HepG2 (cell line): ENCODE measurements around the gene UTP11. TPM values are rescaled to one million over a fixed set of nuclear protein-coding genes. Genes with fewer than 3 reads are reported as not detected.

Experiments used
- ATAC-seq: fragments of 200-7000 bp; cut with Tn5 transposase; 3 replicates; pipeline ENCODE4 v1.9.1; 2020; ENCODE audit warnings: mild to moderate bottlenecking, moderate library complexity
- BruUV-seq: library from RNA; stranded (reverse); fragments of 400-500 nt; replicated peaks from 2 replicates; lab custom pipeline; 2021; lab: Mats Ljungman, UMichigan
- CTCF ChIA-PET: fragments of 300-600 bp; formaldehyde crosslinking; extraction: SDS; loops from one replicate; lab custom pipeline; 2021; ENCODE audit warnings: low total read pairs, inconsistent platforms, low intra/inter-chr PET ratio; lab: Yijun Ruan, JAX
- POLR2A ChIA-PET: fragments of 350-600 bp; sonication (Branson Sonifier 250); formaldehyde crosslinking; loops from one replicate; lab custom pipeline; 2020; ENCODE audit warnings: antibody characterized with exemption, inconsistent platforms; lab: Yijun Ruan, JAX
- DNase-seq: peaks from one replicate; pipeline ENCODE4 v3.0.0-alpha.2; 2015; ENCODE audit warnings: low spot score
- FAIRE-seq: peaks from 3 replicates; lab custom pipeline; 2011; peaks lifted over from hg19 to GRCh38; lab: Jason Lieb, UNC
- H2AFZ ChIP-seq: one replicate; pipeline ENCODE4 v1.6.1; 2011; ENCODE audit warnings: low read length, inconsistent platforms
- H3K27ac ChIP-seq: fragments of 300-600 bp; 3 replicates; pipeline ENCODE4 v1.8.0; 2011; ENCODE audit warnings: mixed run types, mild to moderate bottlenecking, mixed read lengths, low read length, inconsistent platforms; ENCODE audit not compliant: insufficient read depth; ENCODE audit errors: extremely low read length
- H3K27me3 ChIP-seq, 2 experiments: fragments of 200-600 bp in 1 of 2; 2 replicates in 1 of 2; 3 replicates in 1 of 2; pipeline versions ENCODE4 v1.6.0 to v1.8.0; 2011; ENCODE audit warnings: low read length in 2 of 2, mild to moderate bottlenecking in 2 of 2, moderate library complexity in 2 of 2, inconsistent platforms in 1 of 2; ENCODE audit not compliant: insufficient read depth in 2 of 2, control insufficient read depth in 1 of 2
- H3K36me3 ChIP-seq, 2 experiments: fragments of 200-600 bp in 1 of 2; replicated peaks in 1 of 2; 2 replicates in 1 of 2; 3 replicates in 1 of 2; pipeline versions ENCODE4 v1.5.1 to v1.8.0; 2011; ENCODE audit warnings: low read length in 2 of 2, inconsistent platforms in 1 of 2; ENCODE audit not compliant: insufficient read depth in 2 of 2, control insufficient read depth in 1 of 2
- H3K4me1 ChIP-seq: 2 replicates; pipeline ENCODE4 v1.5.1; 2012; ENCODE audit warnings: low read length, inconsistent platforms; ENCODE audit not compliant: insufficient read depth
- H3K4me2 ChIP-seq: 2 replicates; pipeline ENCODE4 v1.6.0; 2011; ENCODE audit warnings: low read depth, low read length, inconsistent platforms
- H3K4me3 ChIP-seq, 3 experiments: fragments of 200-600 bp in 1 of 3; sonication (generic), shearing (Covaris generic) in 1 of 3; replicated peaks in 1 of 3; 2 replicates each; pipeline ENCODE4 v1.5.1; 2011 to 2016; ENCODE audit warnings: low read length in 3 of 3, inconsistent platforms in 2 of 3, low read depth in 2 of 3, mild to moderate bottlenecking in 2 of 3, control low read depth in 1 of 3, mixed read lengths in 1 of 3; ENCODE audit not compliant: insufficient read depth in 1 of 3
- H3K79me2 ChIP-seq: one replicate; pipeline ENCODE4 v1.6.1; 2011; ENCODE audit warnings: low read length, inconsistent platforms; ENCODE audit not compliant: insufficient read depth
- H3K9ac ChIP-seq: 2 replicates; pipeline ENCODE4 v1.6.0; 2011; ENCODE audit warnings: mild to moderate bottlenecking, low read depth, low read length, inconsistent platforms; ENCODE audit not compliant: insufficient read depth
- H3K9me3 ChIP-seq: 2 replicates; pipeline ENCODE4 v1.5.1; 2012; ENCODE audit warnings: mild to moderate bottlenecking, low read length
- H4K20me1 ChIP-seq: 2 replicates; pipeline ENCODE4 v1.6.0; 2011; ENCODE audit warnings: inconsistent platforms, mild to moderate bottlenecking, low read length, moderate library complexity; ENCODE audit not compliant: insufficient read depth
- ARNTL ChIP-seq: sonication (generic); formaldehyde crosslinking; IDR thresholded peaks from 2 replicates; pipeline ENCODE4 v1.4.0; 2020; ENCODE audit warnings: mild to moderate bottlenecking, missing genetic modification reagents
- CEBPB ChIP-seq: IDR thresholded peaks from 2 replicates; pipeline ENCODE4 v1.6.1; 2011; ENCODE audit warnings: low read depth, low read length, improper control_type of control experiment, borderline replicate concordance
- GATA4 ChIP-seq: sonication (generic); IDR thresholded peaks from 2 replicates; pipeline ENCODE4 v1.6.1; 2016; ENCODE audit warnings: antibody characterized with exemption, low read depth, borderline replicate concordance
- GTF2F1 ChIP-seq: fragments of 150-350 bp; IDR thresholded peaks from 2 replicates; pipeline ENCODE4 v1.6.1; 2014; ENCODE audit warnings: low read length
- HNRNPL ChIP-seq: fragments of 200-400 bp; formaldehyde crosslinking; IDR thresholded peaks from 2 replicates; pipeline ENCODE4 v1.6.1; 2017; ENCODE audit warnings: mild to moderate bottlenecking, low read depth, low read length
- MTA1 ChIP-seq: sonication (generic); formaldehyde crosslinking; IDR thresholded peaks from 2 replicates; pipeline ENCODE4 v1.4.0; 2020; ENCODE audit warnings: missing genetic modification reagents, mild to moderate bottlenecking, borderline replicate concordance
- NFATC3 ChIP-seq: sonication (generic); formaldehyde crosslinking; IDR thresholded peaks from 2 replicates; pipeline ENCODE4 v1.5.1; 2020; ENCODE audit warnings: mild to moderate bottlenecking, missing genetic modification reagents
- POLR2A ChIP-seq, 2 experiments: IDR thresholded peaks; 2 replicates each; pipeline ENCODE4 v1.6.1; 2011; ENCODE audit warnings: low read depth in 2 of 2, low read length in 2 of 2, mild to moderate bottlenecking in 1 of 2, moderate library complexity in 1 of 2; ENCODE audit not compliant: insufficient read depth in 1 of 2
- SIX4 ChIP-seq: sonication (generic); formaldehyde crosslinking; IDR thresholded peaks from 2 replicates; pipeline ENCODE4 v1.4.0; 2020; ENCODE audit warnings: missing genetic modification reagents
- YEATS4 ChIP-seq: sonication (generic); formaldehyde crosslinking; IDR thresholded peaks from 2 replicates; pipeline ENCODE4 v1.4.0; 2020; ENCODE audit warnings: missing genetic modification reagents, borderline replicate concordance
- ZNF253 ChIP-seq: sonication (generic); formaldehyde crosslinking; IDR thresholded peaks from 2 replicates; pipeline ENCODE4 v1.8.0; 2022; ENCODE audit warnings: mild to moderate bottlenecking, missing genetic modification reagents, borderline replicate concordance
- ZNF329 ChIP-seq: sonication (generic); formaldehyde crosslinking; IDR thresholded peaks from 2 replicates; pipeline ENCODE4 v1.9.0; 2021; ENCODE audit warnings: low read depth, mild to moderate bottlenecking, missing genetic modification reagents
- ZNF33A ChIP-seq: sonication (generic); formaldehyde crosslinking; IDR thresholded peaks from 2 replicates; pipeline ENCODE4 v1.5.1; 2020; ENCODE audit warnings: missing genetic modification reagents, mild to moderate bottlenecking, moderate library complexity, borderline replicate concordance
- ZNF570 ChIP-seq: sonication (generic); formaldehyde crosslinking; IDR thresholded peaks from 2 replicates; pipeline ENCODE4 v1.4.0; 2020; ENCODE audit warnings: mild to moderate bottlenecking, missing genetic modification reagents, borderline replicate concordance
- ZNF768 ChIP-seq: sonication (generic); formaldehyde crosslinking; IDR thresholded peaks from 2 replicates; pipeline ENCODE4 v1.4.0; 2020; ENCODE audit warnings: missing genetic modification reagents
- ZNF800 ChIP-seq: sonication (generic); formaldehyde crosslinking; IDR thresholded peaks from 2 replicates; pipeline ENCODE4 v1.4.0; 2020; ENCODE audit warnings: missing genetic modification reagents
- ZZZ3 ChIP-seq: sonication (generic); formaldehyde crosslinking; IDR thresholded peaks from 2 replicates; pipeline ENCODE4 v1.4.0; 2020; ENCODE audit warnings: missing genetic modification reagents, mild to moderate bottlenecking, borderline replicate concordance
- WGBS: methylation state at CpG from one replicate; pipeline ENCODE4 v1.1.6; 2017; ENCODE audit warnings: low lambda C conversion rate; 5-methylcytosine and 5-hydroxymethylcytosine counted together
- in situ Hi-C: cut with HindIII; loops from 2 replicates; pipeline ENCODE4 v1.10.0; 2017; ENCODE audit warnings: low pct_unique_long_range_greater_than_20kb; ENCODE audit not compliant: extremely low pct_ligation_motif_present
- intact Hi-C: fragments of 100-400 bp; cut with micrococcal nuclease; formaldehyde crosslinking; loops from one replicate; pipeline ENCODE4 v1.10.0; 2022; ENCODE audit not compliant: unreplicated experiment
- polyA plus RNA-seq, 8 experiments: library from polyadenylated mRNA; depleted of rRNA in 3 of 8; stranded (reverse) in 7 of 8; unstranded in 1 of 8; fragments of >200 nt; fragmentation: Illumina TruSeq in 4 of 8; extraction: Trizol in 4 of 8; gene quantifications; 2 replicates each; pipeline versions ENCODE4 v1.2.1 to v1.2.3, GENCODE V29; 2011 to 2016; ENCODE audit warnings: low read depth in 4 of 8, missing spikeins in 1 of 8, mixed read lengths in 1 of 8; ENCODE audit not compliant: insufficient read depth in 1 of 8
- total RNA-seq, 5 experiments: library from RNA; depleted of rRNA; stranded (reverse); fragments of >200 nt; fragmentation: Illumina TruSeq; extraction: Trizol; gene quantifications; 2 replicates each; pipeline ENCODE4 v1.2.3, GENCODE V29; 2016; ENCODE audit warnings: low read depth in 1 of 5
- TF ChIP-seq, protein P1 (sequence below): sonication (generic); formaldehyde crosslinking; IDR thresholded peaks from 2 replicates; pipeline ENCODE4 v1.8.0; 2022; ENCODE audit warnings: mild to moderate bottlenecking, missing genetic modification reagents, moderate library complexity

Gene UTP11
- total and polyA plus RNA-seq, 2 of the 13 experiments (the other 11 are each of a cell fraction or from before 2014, with no cell fraction given) = 13.5 to 44.8 TPM

DNA sequence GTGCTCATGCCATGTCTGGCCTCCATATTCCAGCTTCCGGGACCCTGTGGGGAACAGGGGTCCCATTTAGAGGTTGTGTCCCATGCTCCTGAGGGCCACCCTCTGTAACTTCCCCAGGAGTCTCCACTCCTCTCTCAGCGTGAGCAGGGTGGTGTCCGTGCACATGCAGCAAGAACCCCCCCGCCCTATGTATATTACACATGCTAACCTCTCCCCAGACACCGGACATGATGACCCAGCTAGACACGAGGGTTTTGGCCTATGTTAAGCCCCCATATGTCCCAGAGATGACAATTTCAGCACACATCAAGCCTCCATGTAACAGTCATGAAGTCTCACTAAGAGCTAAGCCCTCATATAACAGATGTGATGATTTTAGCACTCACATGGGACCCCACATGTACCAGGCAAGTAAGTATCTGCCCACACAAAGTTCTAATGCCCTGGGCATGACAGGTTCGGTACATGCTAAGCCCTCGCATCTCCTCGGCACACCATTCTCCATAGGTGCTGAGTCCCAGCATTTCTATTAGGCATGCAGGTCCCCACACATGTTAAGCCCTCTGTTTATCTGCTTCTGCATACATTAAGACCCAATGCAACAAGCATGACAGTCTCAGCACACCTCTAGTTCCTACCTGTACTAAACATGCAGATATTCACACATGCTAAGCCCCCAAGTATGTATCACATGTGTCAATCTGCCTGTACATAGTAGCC is 14.3 kb upstream of the UTP11 start:
- TF ChIP-seq, protein P1, sequence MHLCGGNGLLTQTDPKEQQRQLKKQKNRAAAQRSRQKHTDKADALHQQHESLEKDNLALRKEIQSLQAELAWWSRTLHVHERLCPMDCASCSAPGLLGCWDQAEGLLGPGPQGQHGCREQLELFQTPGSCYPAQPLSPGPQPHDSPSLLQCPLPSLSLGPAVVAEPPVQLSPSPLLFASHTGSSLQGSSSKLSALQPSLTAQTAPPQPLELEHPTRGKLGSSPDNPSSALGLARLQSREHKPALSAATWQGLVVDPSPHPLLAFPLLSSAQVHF (CRISPR knock-in tag) = no peak
- no peak for TF ChIP-seq SIX4 (CRISPR knock-in tag)
- TF ChIP-seq MTA1 (CRISPR knock-in tag) = no peak
- TF ChIP-seq POLR2A (IDR thresholded peaks at IDR 0.05; ENCODE audit: insufficient read depth in 1 of 2, low read depth in 2 of 2, low read length in 2 of 2) = no peak
- TF ChIP-seq ZNF800 = no peak
- no peak for TF ChIP-seq ZNF33A (CRISPR knock-in tag)
- TF ChIP-seq NFATC3 = no peak
- TF ChIP-seq GTF2F1 = no peak
- TF ChIP-seq ZNF329 (CRISPR knock-in tag) = no peak
- no peak for TF ChIP-seq HNRNPL
- no peak for TF ChIP-seq ZNF570 (CRISPR knock-in tag)
- TF ChIP-seq ZZZ3 = no peak
- no peak for TF ChIP-seq GATA4
- no peak for TF ChIP-seq ARNTL
- no peak for TF ChIP-seq CEBPB
- TF ChIP-seq ZNF253 (CRISPR knock-in tag) = no peak
- TF ChIP-seq YEATS4 (CRISPR knock-in tag) = no peak
- no peak for TF ChIP-seq ZNF768
- intact Hi-C loops (no loop called here), in situ Hi-C loops (no loop called here)
- WGBS = 100% methylated on average over 6 of the region's 9 CpGs
- no peaks in the 10 kb centered on the region for H4K20me1 ChIP-seq
- no peak overlapping the region for H3K27ac ChIP-seq
- no peaks in the 10 kb centered on the region for H3K9me3 ChIP-seq
- no peak overlapping the region for H3K4me3 ChIP-seq
- POLR2A ChIA-PET = interaction anchor here (1.1 kb wide), 1 partner anchor 8 kb away, joined by 9 read pairs; no protein-coding TSS in a partner anchor
- H2AFZ ChIP-seq = no peak overlapping the region
- BruUV-seq = no TSS peak
- peaks cover 41% of the 10 kb centered on the region for H3K4me1 ChIP-seq
- peaks cover 8 to 15% of the 10 kb centered on the region in 2 experiments for H3K36me3 ChIP-seq
- no peak overlapping the region for H3K4me2 ChIP-seq
- DNase-seq = no peak
- ATAC-seq = no peak
- H3K27me3 ChIP-seq = no peaks in the 10 kb centered on the region
- H3K9ac ChIP-seq = no peak overlapping the region
- no peak for FAIRE-seq
- peaks cover 5% of the 10 kb centered on the region for H3K79me2 ChIP-seq
- CTCF ChIA-PET = no interaction called here
